Mesothelial cell of epicardium (in vitro differentiated cells): Measurements from ENCODE around the gene NPHP1. TPM values are rescaled to one million over a fixed set of nuclear protein-coding genes. Genes with fewer than 3 reads are reported as not detected.
A peak's percentile ranks its signal among the peaks of the same experiment; 100 is the strongest.
"Not testable (repeated sequence)": the region's sequence is repeated elsewhere in the genome, so short reads cannot be mapped to it uniquely, and the experiment has no call there.

ENCODE experiments used
- DNase-seq, 2 experiments: peaks; one replicate each; pipeline ENCODE4 v3.0.0; 2021; ENCODE audit warnings: low spot score in 2 of 2; ENCODE audit not compliant: unreplicated experiment in 2 of 2
- H3K27ac Mint-ChIP-seq: 2 replicates; pipeline ENCODE4 v1.8.0; 2021; ENCODE audit warnings: mixed read lengths
- H3K27me3 Mint-ChIP-seq: 2 replicates; pipeline ENCODE4 v1.8.0; 2021; ENCODE audit warnings: low read depth, mixed read lengths
- H3K36me3 Mint-ChIP-seq: 2 replicates; pipeline ENCODE4 v1.8.0; 2021; ENCODE audit warnings: mixed read lengths
- H3K4me1 Mint-ChIP-seq: 2 replicates; pipeline ENCODE4 v1.8.0; 2021; ENCODE audit warnings: mixed read lengths
- H3K4me3 Mint-ChIP-seq: 2 replicates; pipeline ENCODE4 v1.8.0; 2021; ENCODE audit warnings: mild to moderate bottlenecking, moderate library complexity, mixed read lengths
- H3K9me3 Mint-ChIP-seq: 2 replicates; pipeline ENCODE4 v1.8.0; 2021; ENCODE audit warnings: mixed read lengths
- CTCF ChIP-seq: fragments of 200-600 bp; sonication (generic); IDR thresholded peaks from one replicate; pipeline ENCODE4 v1.5.0; 2021; ENCODE audit warnings: antibody characterized with exemption; ENCODE audit not compliant: unreplicated experiment
- total RNA-seq: library from RNA; stranded (reverse); gene quantifications from 3 replicates; pipeline ENCODE4 v1.2.1, GENCODE V29; 2021

NPHP1 gene
- 3.8 to 5.3 TPM (median 5.1 TPM) in 3 replicates for total RNA-seq

- Mint-ChIP-seq H3K9me3 (no peaks in the 10 kb centered on the region), H3K4me3 (peak within 1 kb of the TSS; percentile 77), H3K27ac (peak within 1 kb of the TSS; percentile 89), H3K36me3 (peaks cover 1% of the 10 kb centered on the region), H3K4me1 (peaks cover 10% of the 10 kb centered on the region), H3K27me3 (no peaks in the 10 kb centered on the region)
- DNase-seq: peak; percentile 77 to 92
- no peak for TF ChIP-seq CTCF
Observed at GRCh38 chr2:110204408-110205385, at the start of gene NPHP1. TSS of gene NPHP1 (minus strand) at chr2:110205013. CDS start at chr2:110204968, 45 bp downstream.

GRCh38 chr2:110248081-110248795, 43.4 kb upstream of the NPHP1 start:
- H3K27me3 Mint-ChIP-seq, DNase-seq, H3K27ac Mint-ChIP-seq, H3K4me1 Mint-ChIP-seq, H3K9me3 Mint-ChIP-seq, H3K4me3 Mint-ChIP-seq, H3K36me3 Mint-ChIP-seq: not testable (repeated sequence)

- not testable (repeated sequence) for H3K36me3 Mint-ChIP-seq, DNase-seq, H3K27ac Mint-ChIP-seq, H3K4me3 Mint-ChIP-seq, H3K27me3 Mint-ChIP-seq, H3K9me3 Mint-ChIP-seq, H3K4me1 Mint-ChIP-seq
Observed at GRCh38 chr2:110245488-110246435, 40.9 kb upstream of the NPHP1 start.

- not testable (repeated sequence) for H3K27me3 Mint-ChIP-seq, H3K4me1 Mint-ChIP-seq, H3K36me3 Mint-ChIP-seq, H3K9me3 Mint-ChIP-seq, H3K4me3 Mint-ChIP-seq, H3K27ac Mint-ChIP-seq, DNase-seq
Observed at GRCh38 chr2:110243283-110243682, 38.5 kb upstream of the NPHP1 start.

GRCh38 chr2:110234514-110234913, 29.7 kb upstream of the NPHP1 start:
- not testable (repeated sequence) for H3K36me3 Mint-ChIP-seq, H3K27ac Mint-ChIP-seq, H3K9me3 Mint-ChIP-seq, H3K4me1 Mint-ChIP-seq, DNase-seq, H3K4me3 Mint-ChIP-seq, H3K27me3 Mint-ChIP-seq

- not testable (repeated sequence) for H3K9me3 Mint-ChIP-seq, H3K36me3 Mint-ChIP-seq, H3K4me3 Mint-ChIP-seq, H3K4me1 Mint-ChIP-seq, DNase-seq, H3K27ac Mint-ChIP-seq
- H3K27me3 Mint-ChIP-seq: peaks cover 24% of the 10 kb centered on the region
Observed at GRCh38 chr2:110229886-110230285, 25.1 kb upstream of the NPHP1 start.

GRCh38 chr2:110222626-110223025, 17.8 kb upstream of the NPHP1 start:
- H3K27ac Mint-ChIP-seq, H3K36me3 Mint-ChIP-seq, DNase-seq, H3K9me3 Mint-ChIP-seq, H3K4me1 Mint-ChIP-seq, H3K4me3 Mint-ChIP-seq: not testable (repeated sequence)
- peaks cover 70% of the 10 kb centered on the region for H3K27me3 Mint-ChIP-seq

- peaks cover 69% of the 10 kb centered on the region for H3K27me3 Mint-ChIP-seq
- TF ChIP-seq CTCF: no peak
- H3K36me3 Mint-ChIP-seq: no peaks in the 10 kb centered on the region
- H3K27ac Mint-ChIP-seq: no peak overlapping the region
- no peak for DNase-seq
- H3K4me1 Mint-ChIP-seq: no peaks in the 10 kb centered on the region
- H3K9me3 Mint-ChIP-seq: peaks cover 5% of the 10 kb centered on the region
- H3K4me3 Mint-ChIP-seq: no peak overlapping the region
Observed at GRCh38 chr2:110221938-110222337, 17.1 kb upstream of the NPHP1 start.
